Glutamatergic neuron (in vitro differentiated cells): Measurements from ENCODE around the gene VAC14. TPM values are rescaled to one million over a fixed set of nuclear protein-coding genes. Genes with fewer than 3 reads are reported as not detected.

ENCODE experiments used
- DNase-seq: peaks from one replicate; pipeline ENCODE4 v3.0.0; 2022
- H3K27ac Mint-ChIP-seq: one replicate; pipeline ENCODE4 v1.8.0; 2020; ENCODE audit warnings: mild to moderate bottlenecking, mixed read lengths, inconsistent platforms; ENCODE audit not compliant: unreplicated experiment
- H3K27me3 Mint-ChIP-seq: one replicate; pipeline ENCODE4 v1.8.0; 2020; ENCODE audit warnings: mild to moderate bottlenecking, moderate library complexity, mixed read lengths, inconsistent platforms; ENCODE audit not compliant: unreplicated experiment
- H3K36me3 Mint-ChIP-seq: one replicate; pipeline ENCODE4 v1.8.0; 2020; ENCODE audit warnings: mild to moderate bottlenecking, mixed read lengths, inconsistent platforms; ENCODE audit not compliant: unreplicated experiment
- H3K4me1 Mint-ChIP-seq: one replicate; pipeline ENCODE4 v1.8.0; 2020; ENCODE audit warnings: mild to moderate bottlenecking, low read depth, mixed read lengths, inconsistent platforms; ENCODE audit not compliant: unreplicated experiment
- H3K4me3 Mint-ChIP-seq: one replicate; pipeline ENCODE4 v1.8.0; 2020; ENCODE audit warnings: mild to moderate bottlenecking, mixed read lengths, inconsistent platforms; ENCODE audit not compliant: unreplicated experiment
- H3K9me3 Mint-ChIP-seq: one replicate; pipeline ENCODE4 v1.8.0; 2020; ENCODE audit warnings: mild to moderate bottlenecking, moderate library complexity, mixed read lengths, inconsistent platforms; ENCODE audit not compliant: unreplicated experiment
- CTCF ChIP-seq: fragments of 200-600 bp; sonication (generic); IDR thresholded peaks from one replicate; pipeline ENCODE4 v1.5.0; 2021; ENCODE audit not compliant: partially characterized antibody, unreplicated experiment
- total RNA-seq: library from RNA; stranded (reverse); fragmentation: NEBNext Ultra II Directional; extraction: Animal tissue kit (Norgen Biotek cat#: 25700); gene quantifications from one replicate; pipeline ENCODE4 v1.2.1, GENCODE V29; 2021; ENCODE audit not compliant: unreplicated experiment

Gene VAC14
- total RNA-seq, 1 donor from 2014 or later = 50.2 TPM

GRCh38 chr16:70681382-70682238, 119.3 kb downstream of the VAC14 start:
- Mint-ChIP-seq H3K27me3 (peaks cover 7% of the 10 kb centered on the region), H3K9me3 (peaks cover 3% of the 10 kb centered on the region), H3K4me3 (no peak overlapping the region), H3K36me3 (no peaks in the 10 kb centered on the region), H3K27ac (no peak overlapping the region), H3K4me1 (peaks cover 4% of the 10 kb centered on the region)
- peak; percentile 14 for DNase-seq
- TF ChIP-seq CTCF = no peak

GRCh38 chr16:70680495-70681381, 120.2 kb downstream of the VAC14 start:
- H3K4me1 Mint-ChIP-seq = no peaks in the 10 kb centered on the region
- no peak for TF ChIP-seq CTCF
- no peaks in the 10 kb centered on the region for H3K36me3 Mint-ChIP-seq
- DNase-seq = no peak
- H3K27ac Mint-ChIP-seq = no peak overlapping the region
- peaks cover 3% of the 10 kb centered on the region for H3K9me3 Mint-ChIP-seq
- H3K4me3 Mint-ChIP-seq = no peak overlapping the region
- peaks cover 4% of the 10 kb centered on the region for H3K27me3 Mint-ChIP-seq

- H3K4me1 Mint-ChIP-seq = no peaks in the 10 kb centered on the region
- H3K4me3 Mint-ChIP-seq = no peak overlapping the region
- H3K36me3 Mint-ChIP-seq = no peaks in the 10 kb centered on the region
- H3K9me3 Mint-ChIP-seq = peaks cover 3% of the 10 kb centered on the region
- H3K27me3 Mint-ChIP-seq = peaks cover 4% of the 10 kb centered on the region
- peak; percentile 82 for DNase-seq
- peak; percentile 70 for TF ChIP-seq CTCF
- no peak overlapping the region for H3K27ac Mint-ChIP-seq
These were observed 121.1 kb downstream of the VAC14 start for GRCh38 chr16:70679671-70680494.

- no peaks in the 10 kb centered on the region for H3K4me1 Mint-ChIP-seq
- no peak for TF ChIP-seq CTCF
- peak; percentile 15 for DNase-seq
- H3K27ac Mint-ChIP-seq = no peak overlapping the region
- no peak overlapping the region for H3K4me3 Mint-ChIP-seq
- no peaks in the 10 kb centered on the region for H3K36me3 Mint-ChIP-seq
- H3K9me3 Mint-ChIP-seq = peaks cover 3% of the 10 kb centered on the region
- H3K27me3 Mint-ChIP-seq = peaks cover 4% of the 10 kb centered on the region
These were observed 121.9 kb downstream of the VAC14 start for GRCh38 chr16:70678898-70679670.
